Mammary epithelial cell (primary cell): ENCODE measurements around the gene ACAA2.

Experiments
- EZH2 ChIP-seq: IDR thresholded peaks from 2 replicates; pipeline ENCODE4 v1.6.1; 2012; ENCODE audit warnings: low read length, inconsistent platforms, borderline replicate concordance
- TF ChIP-seq, protein P1 (sequence below), 2 donors: IDR thresholded peaks in 1 of 2; conservative IDR thresholded peaks in 1 of 2; 2 replicates each; pipeline ENCODE4 v1.5.1; 2011 to 2012; ENCODE audit warnings: inconsistent platforms in 2 of 2, low read length in 2 of 2, mild to moderate bottlenecking in 2 of 2, control low read depth in 1 of 2, low read depth in 1 of 2; ENCODE audit not compliant: insufficient read depth in 1 of 2; ENCODE audit errors: extremely low read depth in 1 of 2

DNA sequence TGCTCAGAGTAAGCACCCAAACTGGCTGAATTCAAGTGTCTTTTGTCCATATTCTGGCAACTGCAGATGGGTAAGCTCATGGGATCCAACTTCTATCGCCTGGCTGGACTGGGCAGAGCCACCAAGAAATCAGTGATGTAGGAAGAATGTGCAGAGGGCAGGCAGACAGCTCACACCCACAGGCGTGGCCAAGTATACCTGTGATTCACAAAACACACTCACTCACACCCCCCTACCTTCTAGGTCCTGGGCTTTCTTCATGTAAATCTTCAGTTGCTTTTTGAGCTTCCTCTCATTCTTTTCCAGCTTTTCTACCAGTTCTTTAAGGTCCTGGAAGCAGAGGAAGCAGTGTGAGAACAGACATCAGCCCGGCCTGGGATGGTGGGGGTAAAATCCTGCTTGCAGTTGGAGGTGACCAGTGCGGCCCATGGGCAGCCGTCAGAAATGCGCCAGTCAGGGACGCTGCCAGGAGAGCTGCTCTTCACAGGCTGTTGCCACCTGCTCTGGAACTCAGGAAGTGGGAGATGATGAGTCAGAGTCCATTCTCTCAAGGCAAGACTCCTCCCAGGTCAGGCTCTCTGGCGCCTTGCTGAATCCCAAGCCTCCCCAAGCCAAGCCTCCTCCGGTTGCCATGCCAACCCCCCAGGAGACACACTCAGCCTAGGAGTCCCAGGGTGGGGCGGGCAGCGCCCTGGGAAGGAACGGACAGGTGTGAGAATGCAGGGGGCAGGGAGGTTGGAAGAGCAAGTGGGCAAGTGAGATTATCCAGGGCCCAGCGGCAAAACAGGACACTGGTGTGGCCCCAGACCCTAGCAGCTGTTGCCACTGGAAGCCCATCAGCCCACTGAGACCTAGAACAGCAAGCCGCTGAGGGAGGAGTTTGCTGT is 36.2 kb upstream of the ACAA2 start:
- TF ChIP-seq, protein P1, sequence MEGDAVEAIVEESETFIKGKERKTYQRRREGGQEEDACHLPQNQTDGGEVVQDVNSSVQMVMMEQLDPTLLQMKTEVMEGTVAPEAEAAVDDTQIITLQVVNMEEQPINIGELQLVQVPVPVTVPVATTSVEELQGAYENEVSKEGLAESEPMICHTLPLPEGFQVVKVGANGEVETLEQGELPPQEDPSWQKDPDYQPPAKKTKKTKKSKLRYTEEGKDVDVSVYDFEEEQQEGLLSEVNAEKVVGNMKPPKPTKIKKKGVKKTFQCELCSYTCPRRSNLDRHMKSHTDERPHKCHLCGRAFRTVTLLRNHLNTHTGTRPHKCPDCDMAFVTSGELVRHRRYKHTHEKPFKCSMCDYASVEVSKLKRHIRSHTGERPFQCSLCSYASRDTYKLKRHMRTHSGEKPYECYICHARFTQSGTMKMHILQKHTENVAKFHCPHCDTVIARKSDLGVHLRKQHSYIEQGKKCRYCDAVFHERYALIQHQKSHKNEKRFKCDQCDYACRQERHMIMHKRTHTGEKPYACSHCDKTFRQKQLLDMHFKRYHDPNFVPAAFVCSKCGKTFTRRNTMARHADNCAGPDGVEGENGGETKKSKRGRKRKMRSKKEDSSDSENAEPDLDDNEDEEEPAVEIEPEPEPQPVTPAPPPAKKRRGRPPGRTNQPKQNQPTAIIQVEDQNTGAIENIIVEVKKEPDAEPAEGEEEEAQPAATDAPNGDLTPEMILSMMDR (conservative IDR thresholded peaks at IDR 0.05 in 1 of 2, IDR thresholded peaks at IDR 0.05 in 1 of 2; ENCODE audit: extremely low read depth in 1 of 2, insufficient read depth in 1 of 2, low read depth in 1 of 2, low read length in 2 of 2), result no peak
- no peak for TF ChIP-seq EZH2
